Measurements from ENCODE around the gene PYCARD.
"Not testable (repeated sequence)": the region's sequence is repeated elsewhere in the genome, so short reads cannot be mapped to it uniquely, and the experiment has no call there.

PYCARD gene

GRCh38 chr16:31182391-31182790 lies 20.2 kb downstream of the PYCARD start:
- ChIA-PET POLR2A (ENCODE audit: low non-redundant PET) (no interaction called here), CTCF (interaction anchor here (1.1 kb wide), 1 partner anchor 198 kb away, joined by 3 read pairs; the partner anchor contains the start of gene HSD3B7)
- TF ChIP-seq CTCF (conservative IDR thresholded peaks at IDR 0.05; ENCODE audit: low read depth) = no peak
- DNase-seq (ENCODE audit: low spot score) = no peak
- H3K27ac ChIP-seq = peak overlapping the region; percentile 50

- ChIA-PET POLR2A (ENCODE audit: low non-redundant PET) (no interaction called here), CTCF (interaction anchor here (0.6 to 1.0 kb wide), 2 partner anchors 9 to 256 kb away, joined by 3 read pairs; no protein-coding TSS in a partner anchor)
- DNase-seq (ENCODE audit: low spot score) = peak; percentile 34
- no peak for TF ChIP-seq CTCF (conservative IDR thresholded peaks at IDR 0.05; ENCODE audit: low read depth)
- H3K27ac ChIP-seq = peak overlapping the region; percentile 93
These were observed 21.3 kb downstream of the PYCARD start for GRCh38 chr16:31181102-31181830.

- POLR2A ChIA-PET (ENCODE audit: low non-redundant PET) = interaction anchor here (0.5 to 1.2 kb wide), 5 partner anchors 22 to 88 kb away, joined by 3 to 7 read pairs (median 3); partner anchors contain the start of genes KAT8, PRSS8 and PYCARD
- no peak for TF ChIP-seq CTCF (conservative IDR thresholded peaks at IDR 0.05; ENCODE audit: low read depth)
- CTCF ChIA-PET = interaction anchor here (1.0 to 1.4 kb wide), 2 partner anchors 10 to 195 kb away, joined by 3 to 5 read pairs; partner anchors contain the start of gene HSD3B7
- H3K27ac ChIP-seq = peak within 1 kb of the TSS; percentile 93
- peak; percentile 96 for DNase-seq (ENCODE audit: low spot score)
These were observed 22.7 kb downstream of the PYCARD start, which contains the start of gene FUS for GRCh38 chr16:31179747-31180459. Gene FUS, plus strand, starts transcription at chr16:31180139. Its CDS starts 76 bp downstream, at chr16:31180215.

- DNase-seq (ENCODE audit: low spot score) = peak; percentile 35
- TF ChIP-seq CTCF (conservative IDR thresholded peaks at IDR 0.05; ENCODE audit: low read depth) = no peak
- peak overlapping the region; percentile 93 for H3K27ac ChIP-seq
- ChIA-PET POLR2A (ENCODE audit: low non-redundant PET) (interaction anchor here (0.5 to 0.6 kb wide), 3 partner anchors 23 to 87 kb away, joined by 3 to 7 read pairs (median 3); partner anchors contain the start of gene PYCARD), CTCF (interaction anchor here (1.4 kb wide), 1 partner anchor 194 kb away, joined by 5 read pairs; the partner anchor contains the start of gene HSD3B7)
These were observed 23.3 kb downstream of the PYCARD start for GRCh38 chr16:31179219-31179746.

GRCh38 chr16:31177136-31177535 lies 25.4 kb downstream of the PYCARD start:
- H3K27ac ChIP-seq = no peak overlapping the region
- ChIA-PET CTCF (interaction anchor here (1.8 kb wide), 1 partner anchor 35 kb away, joined by 4 read pairs; no protein-coding TSS in a partner anchor), POLR2A (ENCODE audit: low non-redundant PET) (interaction anchor here (0.6 kb wide), 1 partner anchor 121 kb away, joined by 8 read pairs; no protein-coding TSS in a partner anchor)
- DNase-seq (ENCODE audit: low spot score) = no peak
- TF ChIP-seq CTCF (conservative IDR thresholded peaks at IDR 0.05; ENCODE audit: low read depth) = no peak

- POLR2A ChIA-PET (ENCODE audit: low non-redundant PET); CTCF ChIA-PET; H3K27ac ChIP-seq; DNase-seq (ENCODE audit: low spot score): not testable (repeated sequence)
These were observed 32.5 kb downstream of the PYCARD start for GRCh38 chr16:31170048-31170447.

All from RWPE1 (cell line).